H9 (cell line): ENCODE data around the gene TRAPPC8. TPM values are rescaled to one million over a fixed set of nuclear protein-coding genes. Genes with fewer than 3 reads are reported as not detected.

ENCODE experiments used
- DNase-seq: peaks from one replicate; pipeline ENCODE4 v3.0.0-alpha.2; 2017
- H2AFZ ChIP-seq: one replicate; pipeline ENCODE4 v1.6.1; 2013; ENCODE audit warnings: mild to moderate bottlenecking, low read length, control low read depth, moderate library complexity
- H2AK5ac ChIP-seq: 2 replicates; pipeline ENCODE4 v1.6.1; 2013; ENCODE audit warnings: low read length, control low read depth, mixed read lengths; ENCODE audit not compliant: insufficient read length
- H2BK120ac ChIP-seq: one replicate; pipeline ENCODE4 v1.6.1; 2013; ENCODE audit warnings: low read depth, mild to moderate bottlenecking, low read length, control low read depth, inconsistent platforms; ENCODE audit not compliant: poor library complexity, severe bottlenecking
- H2BK12ac ChIP-seq: 2 replicates; pipeline ENCODE4 v1.6.1; 2013; ENCODE audit warnings: low read length, control low read depth, mixed read lengths, low read depth; ENCODE audit not compliant: insufficient read length
- H2BK15ac ChIP-seq: 2 replicates; pipeline ENCODE4 v1.6.1; 2013; ENCODE audit warnings: low read depth, low read length, control low read depth
- H2BK20ac ChIP-seq: one replicate; pipeline ENCODE4 v1.6.1; 2013; ENCODE audit warnings: low read depth, mild to moderate bottlenecking, low read length, control low read depth, inconsistent platforms; ENCODE audit not compliant: poor library complexity, severe bottlenecking
- H2BK5ac ChIP-seq: 2 replicates; pipeline ENCODE4 v1.6.1; 2013; ENCODE audit warnings: low read length, control low read depth, mixed read lengths; ENCODE audit not compliant: insufficient read length
- H3K14ac ChIP-seq: 2 replicates; pipeline ENCODE4 v1.6.1; 2013; ENCODE audit warnings: low read length, control low read depth; ENCODE audit not compliant: insufficient read depth
- H3K18ac ChIP-seq: 2 replicates; pipeline ENCODE4 v1.6.1; 2013; ENCODE audit warnings: low read depth, mild to moderate bottlenecking, mixed read lengths, low read length, control low read depth; ENCODE audit not compliant: insufficient read length
- H3K23ac ChIP-seq: 2 replicates; pipeline ENCODE4 v1.6.1; 2013; ENCODE audit warnings: low read length, control low read depth, mixed read lengths, low read depth; ENCODE audit not compliant: insufficient read length
- H3K23me2 ChIP-seq: 2 replicates; pipeline ENCODE4 v1.6.1; 2013; ENCODE audit warnings: low read depth, mild to moderate bottlenecking, mixed read lengths, low read length, control low read depth; ENCODE audit not compliant: insufficient read length, poor library complexity, severe bottlenecking
- H3K27ac ChIP-seq: 2 replicates; pipeline ENCODE4 v1.5.1; 2013; ENCODE audit warnings: low read length, control low read depth, mixed read lengths, low read depth; ENCODE audit not compliant: insufficient read length
- H3K27me3 ChIP-seq: 2 replicates; pipeline ENCODE4 v1.6.1; 2013; ENCODE audit warnings: low read length, control low read depth, inconsistent platforms; ENCODE audit not compliant: insufficient read depth
- H3K4ac ChIP-seq: 2 replicates; pipeline ENCODE4 v1.6.1; 2013; ENCODE audit warnings: low read depth, mild to moderate bottlenecking, control low read depth, inconsistent platforms, low read length, moderate library complexity
- H3K4me1 ChIP-seq: 2 replicates; pipeline ENCODE4 v1.6.1; 2013; ENCODE audit warnings: low read length, control low read depth, inconsistent platforms; ENCODE audit not compliant: insufficient read depth
- H3K4me2 ChIP-seq: 2 replicates; pipeline ENCODE4 v1.6.1; 2013; ENCODE audit warnings: low read length, control low read depth, mixed read lengths; ENCODE audit not compliant: insufficient read length, insufficient read depth
- H3K56ac ChIP-seq: 2 replicates; pipeline ENCODE4 v1.6.1; 2013; ENCODE audit warnings: low read depth, mild to moderate bottlenecking, mixed read lengths, low read length, control low read depth; ENCODE audit not compliant: insufficient read length
- H3K79me1 ChIP-seq: 2 replicates; pipeline ENCODE4 v1.6.1; 2013; ENCODE audit warnings: low read depth, mild to moderate bottlenecking, moderate library complexity, low read length, control low read depth, inconsistent platforms; ENCODE audit not compliant: insufficient read depth, poor library complexity, severe bottlenecking
- H3K79me2 ChIP-seq: 2 replicates; pipeline ENCODE4 v1.6.1; 2013; ENCODE audit warnings: low read length, control low read depth, inconsistent platforms; ENCODE audit not compliant: insufficient read depth
- H3K9ac ChIP-seq: 2 replicates; pipeline ENCODE4 v1.6.1; 2013; ENCODE audit warnings: low read length, control low read depth, mixed read lengths; ENCODE audit not compliant: insufficient read length; ENCODE audit errors: extremely low read depth
- H3K9me3 ChIP-seq: one replicate; pipeline ENCODE4 v1.6.1; 2013; ENCODE audit warnings: low read depth, low read length, inconsistent platforms; ENCODE audit not compliant: control insufficient read depth
- H3T11ph ChIP-seq: one replicate; pipeline ENCODE4 v1.6.1; 2013; ENCODE audit warnings: mild to moderate bottlenecking, low read length, control low read depth, inconsistent platforms
- H4K20me1 ChIP-seq: one replicate; pipeline ENCODE4 v1.6.1; 2013; ENCODE audit not compliant: control insufficient read depth, insufficient read length, insufficient read depth
- H4K5ac ChIP-seq: 2 replicates; pipeline ENCODE4 v1.6.1; 2013; ENCODE audit warnings: low read depth, mild to moderate bottlenecking, mixed read lengths, low read length, control low read depth; ENCODE audit not compliant: insufficient read length
- H4K8ac ChIP-seq: replicated peaks from 2 replicates; pipeline ENCODE4 v1.6.1; 2013; ENCODE audit warnings: low read length, control low read depth, mixed read lengths, low read depth; ENCODE audit not compliant: insufficient read length
- H4K91ac ChIP-seq: 2 replicates; pipeline ENCODE4 v1.6.1; 2013; ENCODE audit warnings: low read depth, mild to moderate bottlenecking, moderate library complexity, mixed read lengths, low read length, control low read depth; ENCODE audit not compliant: insufficient read length
- H3K27ac Mint-ChIP-seq, 3 experiments: 2 replicates in 2 of 3; 3 replicates in 1 of 3; pipeline ENCODE4 v1.8.0; 2020 to 2021; ENCODE audit warnings: mixed read lengths in 3 of 3, mild to moderate bottlenecking in 1 of 3, moderate library complexity in 1 of 3
- H3K27me3 Mint-ChIP-seq: 2 replicates; pipeline ENCODE4 v1.8.0; 2021; ENCODE audit warnings: low read depth, mild to moderate bottlenecking, moderate library complexity, mixed read lengths
- H3K36me3 Mint-ChIP-seq, 3 experiments: 2 replicates in 2 of 3; 3 replicates in 1 of 3; pipeline ENCODE4 v1.8.0; 2020 to 2021; ENCODE audit warnings: low read depth in 3 of 3, mixed read lengths in 3 of 3; ENCODE audit not compliant: insufficient read depth in 1 of 3
- H3K4me1 Mint-ChIP-seq, 2 experiments: 2 replicates each; pipeline ENCODE4 v1.8.0; 2020; ENCODE audit warnings: mixed read lengths in 2 of 2
- H3K4me3 Mint-ChIP-seq, 2 experiments: 2 replicates in 1 of 2; 3 replicates in 1 of 2; pipeline ENCODE4 v1.8.0; 2020 to 2021; ENCODE audit warnings: mild to moderate bottlenecking in 2 of 2, mixed read lengths in 2 of 2, moderate library complexity in 1 of 2
- H3K9me3 Mint-ChIP-seq, 2 experiments: 2 replicates in 1 of 2; 3 replicates in 1 of 2; pipeline ENCODE4 v1.8.0; 2020; ENCODE audit warnings: mild to moderate bottlenecking in 2 of 2, mixed read lengths in 2 of 2, moderate library complexity in 1 of 2
- CTCF ChIP-seq: fragments of 200-600 bp; sonication (generic); conservative IDR thresholded peaks from 3 replicates; pipeline ENCODE4 v1.8.0; 2021; ENCODE audit warnings: antibody characterized with exemption, mild to moderate bottlenecking
- WGBS: extraction: QIAGEN DNeasy Blood & Tissue Kit; methylation state at CpG from one replicate; pipeline ENCODE4 v1.1.7; 2013; ENCODE audit warnings: missing lambda C conversion rate, low lambda C conversion rate, mixed read lengths; ENCODE audit not compliant: insufficient read length; ENCODE audit errors: extremely low coverage; 5-methylcytosine and 5-hydroxymethylcytosine counted together
- total RNA-seq: library from RNA; stranded (reverse); gene quantifications from 2 replicates; pipeline ENCODE4 v1.2.1, GENCODE V29; 2021

The TRAPPC8 gene
- total RNA-seq, 1 experiment from 2014 or later = 40.4 TPM

- no peaks in the 10 kb centered on the region for H3K4me1 Mint-ChIP-seq
- Histone ChIP-seq H3K27ac (no peak overlapping the region), H3K27me3 (no peaks in the 10 kb centered on the region), H3K4ac (no peak overlapping the region), H2AFZ (no peak overlapping the region), H3K18ac (no peak overlapping the region), H3K23me2 (no peaks in the 10 kb centered on the region), H4K91ac (no peak overlapping the region), H4K20me1 (no peaks in the 10 kb centered on the region), H3K79me2 (no peaks in the 10 kb centered on the region), H3K9ac (no peak overlapping the region), H3K79me1 (no peaks in the 10 kb centered on the region), H3K4me2 (no peak overlapping the region), H3K14ac (no peak overlapping the region), H3K9me3 (no peaks in the 10 kb centered on the region), H3T11ph (no peak overlapping the region), H3K23ac (no peak overlapping the region), H3K56ac (no peak overlapping the region), H4K5ac (no peak overlapping the region), H2AK5ac (no peak overlapping the region), H3K4me1 (no peaks in the 10 kb centered on the region), H2BK20ac (no peak overlapping the region), H2BK120ac (no peak overlapping the region), H2BK12ac (no peak overlapping the region), H4K8ac (no peak overlapping the region), H2BK15ac (no peak overlapping the region), H2BK5ac (no peak overlapping the region)
- no peak for DNase-seq
- H3K27me3 Mint-ChIP-seq = no peaks in the 10 kb centered on the region
- no peak overlapping the region for H3K4me3 Mint-ChIP-seq
- H3K27ac Mint-ChIP-seq = no peak overlapping the region; a peak in 1 of 7 replicates
- WGBS = no CpG with 5 or more reads among the region's 2 CpGs
- no peaks in the 10 kb centered on the region for H3K9me3 Mint-ChIP-seq
- peaks cover 23 to 56% (median 43%) of the 10 kb centered on the region in 3 experiments for H3K36me3 Mint-ChIP-seq
- no peak for TF ChIP-seq CTCF
Measured at GRCh38 chr18:31840499-31840898, 102.4 kb downstream of the TRAPPC8 start.
